DMS153 treated with DMSO at 0.1 percent for 48 hours (cell line): ENCODE data around the gene DYNLT3.

Source experiments
- DNase-seq: peaks from one replicate; lab custom pipeline; 2025; ENCODE audit not compliant: unreplicated experiment; lab: John Stamatoyannopoulos, UW

The DYNLT3 gene

DNA sequence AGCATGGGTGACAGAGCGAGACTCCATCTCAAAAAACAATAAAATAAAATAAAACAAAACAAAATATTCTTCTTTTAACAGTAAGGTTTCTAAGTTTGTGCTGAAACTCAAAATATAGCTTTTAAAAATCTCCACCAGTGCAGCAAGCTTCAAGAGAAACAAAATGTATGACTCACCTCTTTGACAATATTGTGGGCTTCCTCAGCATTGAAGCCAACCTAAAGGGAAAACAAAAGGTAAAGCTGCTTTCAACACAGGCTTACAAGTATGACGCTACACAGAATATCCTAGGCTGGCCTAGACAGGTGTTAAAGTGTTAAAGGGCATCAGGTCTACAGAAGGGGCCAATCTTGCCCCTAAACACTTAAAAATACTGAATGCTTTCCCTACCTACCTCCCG is 1.2 kb downstream of the DYNLT3 start:
- no peak for DNase-seq

DNA sequence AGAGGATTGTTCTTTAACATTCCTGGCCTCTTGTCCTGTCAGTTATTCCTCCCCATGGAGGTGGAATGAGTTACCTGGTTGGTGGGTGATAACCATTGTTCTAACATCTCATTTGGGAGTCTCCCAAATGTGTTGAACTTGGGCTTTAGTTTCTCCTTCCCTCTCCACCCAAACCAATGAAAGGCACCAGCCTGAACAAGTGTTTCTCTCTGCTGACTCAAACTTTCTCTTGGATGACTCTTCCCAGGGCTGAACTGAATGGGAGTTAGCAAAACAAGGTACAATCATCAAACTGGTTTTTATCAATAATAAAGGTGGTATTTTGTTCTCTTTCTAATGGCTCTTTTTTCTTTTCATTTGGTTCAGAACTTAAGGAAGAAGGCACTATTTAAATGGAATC is 2.7 kb downstream of the DYNLT3 start:
- no peak for DNase-seq

DNA sequence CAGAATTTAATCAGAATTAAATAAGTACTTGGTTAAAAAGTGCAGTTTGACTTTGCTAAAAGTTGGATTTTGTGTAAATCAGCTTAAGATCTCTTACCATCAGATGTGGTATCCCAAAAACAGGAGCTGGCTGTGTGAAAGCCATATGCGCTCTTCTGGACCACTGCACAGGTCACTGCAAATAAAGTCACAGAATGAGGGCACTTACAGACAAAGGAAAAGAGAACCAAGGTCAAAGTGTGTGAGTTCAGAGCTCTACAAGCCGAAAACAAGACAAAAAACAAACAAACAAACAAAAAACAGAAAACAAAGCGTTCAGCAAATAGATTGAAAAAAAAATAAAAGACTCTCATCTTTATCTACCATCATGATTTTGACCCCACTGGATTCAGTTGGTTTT is 6.4 kb downstream of the DYNLT3 start:
- no peak for DNase-seq

DNA sequence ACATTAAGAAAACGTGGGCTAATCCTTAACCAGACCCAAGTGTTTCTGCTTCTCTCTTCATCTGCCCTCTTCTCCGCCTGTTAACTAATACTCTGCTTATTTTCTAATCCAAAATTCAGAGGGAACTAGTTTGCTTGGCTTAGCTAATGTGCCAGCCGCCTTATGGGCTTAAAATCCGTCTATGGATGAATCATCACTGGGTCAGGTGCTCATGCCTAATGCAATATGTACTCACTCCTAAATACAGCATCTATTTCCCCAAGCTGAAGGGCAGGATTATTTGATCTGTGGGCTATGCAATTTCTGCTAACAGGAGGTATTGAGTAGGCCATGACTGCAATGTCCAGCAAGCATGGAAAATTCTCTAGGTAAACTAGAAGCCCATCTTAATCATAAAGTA is 12.4 kb downstream of the DYNLT3 start:
- no peak for DNase-seq

DNA sequence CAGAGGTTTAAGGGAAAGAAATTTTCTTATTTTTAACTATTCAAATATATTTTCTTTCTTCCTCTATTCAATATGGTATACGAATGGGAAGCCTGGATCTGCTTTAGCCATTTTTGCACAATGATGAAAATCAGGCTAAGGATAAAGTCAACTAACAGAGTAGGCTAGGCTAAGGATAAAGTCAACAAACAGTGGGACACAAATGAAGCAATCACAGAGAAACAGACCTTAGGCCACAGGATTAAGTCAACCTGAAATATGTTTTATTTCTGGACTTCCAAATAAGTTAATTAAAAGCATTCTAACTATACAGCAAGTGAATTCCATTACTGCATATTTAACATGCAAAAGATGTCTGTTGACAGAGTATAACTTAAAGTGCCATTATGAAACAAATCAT is 17.0 kb downstream of the DYNLT3 start:
- no peak for DNase-seq

DNA sequence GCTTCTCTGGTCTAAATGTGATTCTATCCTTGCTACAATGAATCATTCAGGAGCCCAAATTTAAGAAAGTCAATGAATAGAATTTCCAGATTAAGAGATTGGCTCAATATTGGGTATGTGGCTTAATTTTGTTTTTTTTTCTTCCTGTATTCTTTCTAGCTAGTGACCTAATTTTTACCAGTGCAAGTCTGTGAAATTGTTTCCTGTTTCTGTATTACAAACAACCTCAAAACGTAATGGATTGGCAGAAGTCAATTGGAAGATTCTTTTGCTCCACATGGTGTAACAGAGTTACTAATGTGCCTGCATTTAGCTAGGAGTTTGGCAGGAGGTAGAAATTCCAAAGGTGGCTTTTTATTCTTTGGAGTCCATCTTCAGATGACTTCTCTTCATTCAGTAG is 17.6 kb downstream of the DYNLT3 start:
- DNase-seq, result no peak

DNA sequence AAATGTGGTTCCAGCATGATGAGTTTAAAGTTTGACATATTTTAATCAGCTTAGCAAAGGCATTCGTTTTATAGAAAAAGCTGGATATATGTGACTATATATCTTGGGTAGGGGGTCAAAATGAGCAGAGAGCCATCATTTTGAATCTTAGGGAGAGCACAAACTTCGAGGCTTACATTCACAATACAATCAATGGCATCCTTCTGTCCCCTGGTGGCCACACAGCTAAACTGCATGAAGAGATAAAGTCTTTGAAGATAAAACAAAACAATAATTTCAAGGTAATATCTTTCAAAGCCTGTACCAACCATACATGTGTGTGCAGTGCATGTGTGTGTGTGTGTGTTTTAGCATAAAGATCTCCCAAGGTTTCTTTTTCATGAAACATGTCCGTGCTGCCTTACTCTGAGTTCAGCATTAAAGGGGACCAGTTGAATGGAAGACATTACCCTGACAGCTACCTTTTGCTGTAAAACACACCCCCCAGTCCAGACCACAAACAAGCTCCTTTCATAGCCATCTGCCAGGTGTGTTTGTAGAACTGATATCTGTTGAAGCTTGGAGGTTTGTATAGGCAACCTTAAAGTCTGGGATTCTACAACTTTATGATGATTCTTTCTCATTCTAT is 22.0 kb downstream of the DYNLT3 start:
- peak; percentile 5 for DNase-seq

DNA sequence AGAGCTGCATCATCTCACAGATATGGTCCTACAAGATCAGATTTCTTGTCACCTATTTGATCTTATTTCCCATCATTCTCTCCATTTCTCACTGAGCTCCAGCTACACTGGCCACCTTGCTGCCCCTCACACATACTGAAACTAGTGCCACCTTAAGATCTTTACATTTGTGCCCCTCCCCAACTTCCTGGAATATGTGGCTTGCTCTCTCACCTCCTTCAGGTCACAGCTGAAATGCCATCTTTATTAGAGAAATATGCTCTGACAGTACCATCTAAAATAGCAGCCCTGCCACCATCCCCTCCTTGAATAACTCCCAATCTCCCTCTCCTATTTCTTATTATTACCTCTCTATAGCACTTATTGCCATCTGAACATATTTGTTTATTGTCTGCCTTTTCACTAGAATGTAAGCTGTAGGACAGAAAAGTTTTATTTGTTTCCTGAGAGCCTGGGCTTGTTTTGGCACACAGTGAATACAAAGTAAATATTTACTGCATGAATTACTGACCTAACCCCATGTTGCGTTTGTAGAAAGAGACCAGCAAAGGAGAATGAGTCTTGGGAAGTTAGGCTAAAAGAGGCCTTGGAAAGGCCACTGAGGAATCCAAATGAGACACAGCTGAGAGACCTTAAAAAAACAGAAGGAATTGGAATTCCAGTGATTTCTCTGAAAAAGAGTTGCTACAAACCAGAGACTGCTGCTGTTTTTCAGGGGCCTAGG is 22.7 kb downstream of the DYNLT3 start:
- DNase-seq, result no peak

DNA sequence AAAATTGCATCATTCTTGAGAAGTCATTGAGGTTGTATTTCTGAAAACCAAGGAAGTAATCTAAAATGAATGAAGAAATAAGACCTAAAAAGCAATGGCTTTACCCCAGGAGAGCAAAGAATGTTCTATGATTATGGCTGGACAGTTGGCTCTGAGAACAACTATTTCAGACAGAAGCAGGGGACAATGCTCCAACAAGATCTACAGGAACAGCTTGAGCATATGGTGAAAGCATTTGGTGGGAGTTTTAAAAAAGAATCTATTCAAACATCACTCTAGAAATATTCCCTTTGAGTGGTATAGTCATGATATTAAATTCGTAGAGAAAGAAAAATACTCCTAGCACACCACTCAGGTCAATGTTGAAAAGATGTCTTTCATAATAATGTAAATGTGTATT is 26.7 kb downstream of the DYNLT3 start:
- DNase-seq, result no peak

DNA sequence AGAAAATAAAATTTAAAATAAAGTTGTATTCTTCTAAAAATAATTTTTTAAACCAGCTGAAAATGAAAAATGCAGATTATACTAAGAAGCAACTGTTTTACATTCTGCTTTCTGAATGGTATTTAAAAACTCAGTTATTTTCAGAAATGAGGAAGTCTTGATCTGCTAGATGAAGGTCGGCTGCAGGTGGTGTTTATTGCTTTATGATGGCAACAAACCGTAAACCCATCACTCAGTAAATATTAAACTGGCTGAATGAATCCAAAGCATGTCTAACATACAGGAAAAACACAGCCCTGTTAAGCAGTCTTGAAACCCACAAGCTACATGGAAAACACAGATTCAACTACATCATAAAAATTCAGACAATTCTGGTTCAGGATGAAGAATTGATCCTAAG is 29.3 kb downstream of the DYNLT3 start:
- DNase-seq, result no peak

DNA sequence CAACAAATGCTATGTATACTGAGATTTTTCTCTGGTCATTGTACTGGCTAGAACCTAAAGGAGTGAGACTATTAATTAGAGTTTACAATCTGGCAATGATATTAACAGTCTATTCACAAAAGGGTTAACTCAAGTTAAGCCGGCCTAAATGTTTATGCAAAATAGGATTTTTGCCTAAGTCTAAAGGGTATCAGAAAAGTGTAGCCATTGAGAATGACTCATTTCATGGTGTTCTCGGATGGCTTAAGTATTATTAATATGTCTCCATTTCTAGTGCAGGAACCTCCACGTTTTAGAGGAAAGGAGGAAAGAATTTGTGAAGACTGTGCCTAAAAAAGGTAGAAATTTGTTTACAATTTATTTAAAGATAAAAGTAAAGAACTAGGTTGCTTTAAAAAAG is 29.8 kb downstream of the DYNLT3 start:
- no peak for DNase-seq

DNA sequence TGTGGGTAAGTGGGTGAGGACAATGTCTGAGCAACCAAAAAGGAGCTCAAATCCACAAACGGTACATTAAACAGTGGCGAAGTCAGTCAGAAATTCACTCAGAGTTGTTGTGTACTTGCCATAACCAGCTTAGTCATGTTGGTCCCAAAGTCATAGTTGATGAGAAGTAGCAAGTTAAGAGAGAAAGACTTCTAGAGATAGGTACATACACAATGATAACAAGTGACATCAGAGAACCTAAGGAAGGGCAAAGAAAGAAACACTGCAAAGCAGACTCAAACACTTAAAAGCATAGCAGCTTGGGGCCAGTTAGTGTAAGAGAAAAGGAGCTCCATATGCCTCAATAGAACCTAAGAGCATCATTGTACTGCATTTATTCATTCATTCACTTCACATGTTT is 30.2 kb downstream of the DYNLT3 start:
- DNase-seq, result no peak

DNA sequence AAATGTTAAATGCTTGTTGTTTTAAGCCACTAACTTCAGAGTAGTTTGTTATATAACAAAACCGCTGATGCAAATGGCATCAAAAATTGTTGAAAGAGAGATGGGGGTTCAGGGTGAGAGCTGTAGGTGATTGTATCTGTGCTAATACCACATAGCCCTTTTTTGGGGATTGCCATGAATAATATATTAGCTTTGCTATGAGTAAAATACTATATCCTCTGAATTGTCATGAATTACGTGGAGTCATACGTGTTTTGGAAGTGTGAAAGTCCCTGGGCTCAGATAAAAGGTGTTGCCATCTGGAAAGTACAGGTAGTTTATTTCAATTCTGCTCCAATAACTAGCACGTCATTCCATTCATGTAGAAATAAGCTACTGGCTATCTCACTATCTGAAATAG is 30.6 kb downstream of the DYNLT3 start:
- no peak for DNase-seq

DNA sequence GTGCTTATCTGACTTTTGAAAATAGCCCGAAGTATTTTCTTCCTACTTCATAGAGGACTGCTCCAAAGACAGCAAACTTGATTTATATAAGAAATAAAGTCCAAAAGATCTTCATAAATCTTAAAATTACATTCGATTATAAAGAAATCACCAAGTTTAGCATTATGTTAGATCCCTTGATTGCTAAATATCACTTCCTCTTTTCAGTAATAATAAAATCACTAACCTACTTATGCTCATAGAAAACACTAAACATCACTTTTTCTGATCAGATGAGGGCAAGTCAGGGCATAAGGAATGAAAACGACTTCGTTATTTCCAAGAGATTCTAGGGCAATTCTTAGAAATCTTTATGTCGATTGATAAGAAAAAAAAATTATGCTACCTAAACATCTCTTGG is 32.0 kb downstream of the DYNLT3 start:
- DNase-seq, result no peak

DNA sequence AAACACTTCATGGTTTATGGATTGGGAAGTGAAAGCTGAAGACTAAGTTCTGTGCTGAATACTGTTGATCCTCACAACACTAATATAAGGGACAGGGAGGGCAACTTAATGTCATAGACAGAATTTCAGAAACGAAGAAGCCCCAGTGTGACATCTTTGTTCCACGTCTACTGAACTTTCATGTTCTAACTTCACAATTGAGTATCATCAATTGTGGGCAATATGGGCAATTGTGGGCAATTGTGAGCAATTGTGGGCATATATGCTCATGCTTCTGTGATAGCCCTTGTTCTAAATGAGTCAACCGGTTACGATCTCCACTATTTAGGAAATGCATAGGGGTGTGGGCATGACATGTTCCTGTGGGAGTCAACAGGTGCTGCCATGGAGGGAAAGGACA is 33.8 kb downstream of the DYNLT3 start:
- no peak for DNase-seq

DNA sequence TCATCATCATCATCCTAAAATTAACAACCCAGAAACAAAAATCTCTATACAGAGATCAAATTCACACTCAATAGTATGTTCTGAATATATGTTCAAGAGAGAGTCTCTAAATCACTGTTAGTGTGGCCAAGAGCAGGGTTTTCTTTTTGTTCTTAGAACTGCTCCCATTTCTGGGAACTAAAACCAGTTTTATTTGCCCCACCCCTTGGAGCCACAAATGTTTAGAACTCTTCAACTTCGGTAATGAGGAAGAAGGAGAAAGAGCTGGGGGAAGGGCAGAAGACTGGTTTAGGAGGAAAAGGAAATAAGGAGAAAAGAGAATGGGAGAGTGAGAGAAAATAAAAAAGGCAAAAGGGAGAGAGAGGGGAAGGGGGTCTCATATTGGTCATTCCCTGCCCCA is 35.3 kb downstream of the DYNLT3 start:
- DNase-seq, result no peak

DNA sequence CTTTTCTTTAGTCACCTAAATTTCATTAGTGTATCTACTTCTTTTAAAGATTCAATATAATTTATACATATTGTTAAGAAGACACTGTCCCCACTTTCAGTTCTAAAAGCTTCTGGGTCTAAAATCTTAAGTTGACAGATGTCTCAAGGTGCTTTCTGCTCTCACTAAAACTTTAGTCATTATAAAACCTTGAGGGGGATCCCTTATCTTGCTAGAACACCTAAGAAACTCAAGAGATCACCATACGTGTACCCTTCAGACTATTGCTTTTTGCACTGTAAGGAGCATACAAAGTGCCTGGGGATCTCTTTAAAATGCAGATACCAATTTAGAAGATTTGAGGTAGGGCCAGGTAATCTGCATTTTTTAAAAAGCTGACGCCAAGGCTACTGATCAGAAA is 37.4 kb downstream of the DYNLT3 start:
- DNase-seq, result no peak

DNA sequence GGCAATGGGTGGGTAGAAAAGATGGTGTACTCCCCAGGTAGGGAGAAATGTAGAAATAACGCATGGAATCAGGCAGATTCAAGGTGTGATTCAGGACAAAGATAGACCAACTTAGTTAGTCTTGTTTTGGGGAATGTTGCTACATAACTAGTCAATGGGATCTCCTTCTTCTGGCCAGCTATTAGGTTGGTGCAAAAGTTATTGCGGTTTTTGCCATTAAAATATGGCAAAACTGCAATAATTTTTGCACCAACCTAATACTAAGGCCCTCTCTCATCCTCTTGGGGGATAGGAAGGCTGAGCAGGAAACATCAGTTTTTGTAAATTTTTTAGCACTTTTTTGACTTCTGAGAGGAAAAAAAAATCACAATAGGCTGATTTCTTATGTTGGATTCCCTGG is 44.3 kb downstream of the DYNLT3 start:
- no peak for DNase-seq

DNA sequence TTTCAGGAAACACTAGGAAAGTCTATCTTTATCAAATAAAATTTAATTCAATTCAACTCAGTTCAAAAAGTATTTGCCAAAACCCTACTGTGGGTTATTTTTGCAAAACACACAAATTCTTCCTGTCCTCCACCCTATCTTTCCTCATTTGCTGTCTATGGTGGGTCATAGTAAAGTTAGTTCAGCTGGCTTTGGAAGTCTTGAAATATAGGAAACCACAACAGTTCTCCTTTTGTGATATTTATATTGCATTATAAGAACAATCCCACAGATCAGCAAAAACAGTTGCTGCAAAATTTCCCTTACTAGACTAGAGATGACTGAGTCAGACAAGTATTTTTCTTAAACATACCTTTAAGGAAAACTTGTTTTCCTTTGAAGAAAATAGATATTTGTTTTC is 45.3 kb downstream of the DYNLT3 start:
- no peak for DNase-seq

DNA sequence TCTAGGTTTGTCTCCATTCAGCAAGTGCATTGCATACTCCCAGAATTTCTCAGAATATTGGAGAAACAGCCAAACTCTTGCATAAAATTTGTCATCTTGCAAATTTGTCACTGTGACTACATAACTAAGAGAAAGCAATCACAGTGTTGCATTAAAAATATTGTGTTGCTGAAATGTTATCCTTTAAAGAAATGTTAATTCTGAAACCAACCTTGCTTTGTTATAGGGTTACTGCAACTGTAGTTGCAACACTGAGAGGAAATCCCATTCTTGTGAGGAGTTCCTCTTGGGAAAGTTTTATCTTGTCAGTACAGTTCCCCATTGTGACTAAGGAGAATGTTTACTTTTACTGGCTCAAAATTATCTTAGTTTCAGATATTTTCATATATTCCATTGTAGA is 46.7 kb downstream of the DYNLT3 start:
- DNase-seq, result no peak

DNA sequence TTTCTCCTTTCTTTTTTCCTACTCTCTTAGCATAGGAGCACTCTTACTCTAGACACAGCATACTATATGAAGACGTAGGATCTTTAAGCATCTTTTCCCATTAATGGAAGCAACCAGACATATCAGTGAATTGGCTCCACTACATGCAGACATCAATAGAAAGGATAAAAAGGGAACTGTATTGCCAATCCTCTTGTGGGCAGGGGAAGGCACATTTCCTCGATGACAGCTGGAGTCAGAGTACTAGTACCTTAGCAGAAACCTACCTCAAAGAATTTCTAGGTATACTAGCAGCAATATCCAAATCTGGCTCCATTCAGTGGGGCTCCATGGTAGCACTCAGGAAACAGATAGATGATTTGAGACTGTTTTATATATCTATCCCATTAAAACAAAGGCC is 47.4 kb downstream of the DYNLT3 start:
- no peak for DNase-seq

DNA sequence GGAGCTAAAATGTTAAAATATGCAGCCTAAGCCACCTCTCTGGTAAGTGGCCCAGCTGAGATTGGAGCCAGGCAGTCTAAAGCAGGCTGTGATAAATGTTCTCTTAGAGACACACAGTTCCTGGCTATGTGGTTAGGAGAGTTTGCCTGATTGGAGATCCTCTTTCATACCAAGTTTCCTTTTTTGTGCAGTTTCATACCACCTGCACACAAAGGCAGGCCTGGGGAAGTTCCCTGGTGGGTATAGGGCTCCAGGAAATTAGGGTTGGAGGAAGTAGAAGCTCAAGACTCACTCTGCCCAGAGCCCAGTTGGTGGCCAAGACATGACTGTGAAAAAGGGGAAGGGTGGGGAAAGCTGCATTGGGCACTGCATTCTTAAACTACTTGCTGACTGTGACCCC is 50.6 kb downstream of the DYNLT3 start:
- DNase-seq, result no peak

DNA sequence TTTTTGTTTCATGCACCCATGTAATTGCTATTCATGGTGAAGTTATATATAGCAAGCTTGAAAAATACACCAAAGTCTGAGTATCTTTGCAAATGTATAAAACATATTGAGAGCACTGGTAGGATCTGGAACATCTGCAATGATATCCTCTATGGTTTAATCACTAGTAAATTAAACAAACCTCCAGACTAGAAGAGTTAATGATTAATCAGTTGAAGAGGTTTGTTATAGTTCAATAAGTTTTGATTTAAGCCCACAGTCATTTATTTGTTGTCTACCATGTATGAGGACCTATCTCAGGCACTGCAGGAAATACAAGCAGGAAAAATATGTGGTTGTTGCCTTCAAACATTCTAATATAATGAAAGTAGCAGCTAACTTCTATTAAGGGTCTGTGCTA is 51.1 kb downstream of the DYNLT3 start:
- DNase-seq, result no peak
